Measurements from ENCODE around the gene CLCN6.
"Not testable (repeated sequence)": the region's sequence is repeated elsewhere in the genome, so short reads cannot be mapped to it uniquely, and the experiment has no call there.

The CLCN6 gene

DNA sequence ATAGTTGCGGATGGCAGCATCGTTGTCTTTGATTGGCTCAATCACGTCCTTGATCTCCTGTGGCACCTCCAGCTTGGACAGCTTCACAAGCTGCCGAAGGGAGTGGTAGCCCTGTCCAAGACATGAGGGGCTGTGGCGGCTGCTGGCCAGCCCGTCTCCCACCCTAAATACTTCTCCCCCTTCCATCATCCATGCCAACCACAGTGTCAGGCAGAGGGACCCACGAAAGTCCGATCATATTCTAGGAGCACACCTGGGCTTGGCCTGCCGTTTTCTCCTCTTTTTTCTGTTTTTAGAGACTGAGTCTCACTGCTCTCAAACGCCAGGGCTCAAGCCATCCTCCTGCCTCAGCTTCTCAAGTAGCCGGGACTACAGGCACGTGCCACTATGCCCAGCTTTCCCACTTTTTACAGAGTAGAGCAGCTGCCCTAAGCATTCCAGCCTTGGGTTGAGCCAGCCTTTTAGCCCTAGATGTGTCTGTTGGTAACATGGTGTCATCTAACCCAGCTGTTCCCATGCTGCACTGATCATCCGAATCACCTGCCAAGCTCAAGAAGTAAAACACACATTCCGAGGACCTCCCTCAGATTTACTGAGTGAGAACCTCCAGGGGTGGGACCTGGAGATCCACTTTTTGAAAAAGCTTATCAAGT, 10.6 kb upstream of the CLCN6 start:
- DNase-seq: no peak

DNA sequence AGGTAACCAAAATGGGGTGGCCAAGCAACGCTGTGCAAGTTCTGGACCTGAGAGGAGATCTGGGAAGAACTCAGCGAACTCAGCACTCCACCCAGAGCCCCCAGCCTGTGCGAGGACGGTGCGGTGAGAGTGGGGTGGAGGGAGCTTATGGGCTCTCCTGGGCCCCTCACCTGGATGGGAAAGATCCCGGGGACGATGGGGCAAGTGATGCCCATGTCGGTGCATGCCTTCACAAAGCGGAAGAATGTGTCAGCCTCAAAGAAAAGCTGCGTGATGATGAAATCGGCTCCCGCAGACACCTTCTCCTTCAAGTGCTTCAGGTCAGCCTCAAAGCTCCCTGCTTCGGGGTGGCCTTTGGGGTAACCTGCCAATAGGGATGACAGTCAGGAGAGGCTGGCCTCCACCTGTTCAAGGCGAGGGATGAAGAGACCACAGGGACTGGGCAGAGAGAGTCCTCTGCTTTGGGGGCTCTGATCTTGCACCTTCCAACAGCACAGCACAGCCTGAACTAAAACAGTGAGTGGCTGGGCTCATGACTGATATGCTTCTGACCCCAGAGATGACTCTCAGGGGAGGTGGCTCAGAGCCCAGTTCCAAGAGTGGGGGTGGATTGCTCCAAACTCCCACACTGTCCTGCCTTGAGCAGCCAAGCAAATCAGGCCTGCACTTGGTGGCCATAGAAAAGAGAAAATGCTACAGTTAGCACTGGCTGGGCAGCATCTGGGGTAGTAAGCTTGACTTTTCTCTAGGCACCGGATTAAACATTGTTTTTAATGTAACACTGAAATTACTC, 9.8 kb upstream of the CLCN6 start:
- no peak for DNase-seq

DNA sequence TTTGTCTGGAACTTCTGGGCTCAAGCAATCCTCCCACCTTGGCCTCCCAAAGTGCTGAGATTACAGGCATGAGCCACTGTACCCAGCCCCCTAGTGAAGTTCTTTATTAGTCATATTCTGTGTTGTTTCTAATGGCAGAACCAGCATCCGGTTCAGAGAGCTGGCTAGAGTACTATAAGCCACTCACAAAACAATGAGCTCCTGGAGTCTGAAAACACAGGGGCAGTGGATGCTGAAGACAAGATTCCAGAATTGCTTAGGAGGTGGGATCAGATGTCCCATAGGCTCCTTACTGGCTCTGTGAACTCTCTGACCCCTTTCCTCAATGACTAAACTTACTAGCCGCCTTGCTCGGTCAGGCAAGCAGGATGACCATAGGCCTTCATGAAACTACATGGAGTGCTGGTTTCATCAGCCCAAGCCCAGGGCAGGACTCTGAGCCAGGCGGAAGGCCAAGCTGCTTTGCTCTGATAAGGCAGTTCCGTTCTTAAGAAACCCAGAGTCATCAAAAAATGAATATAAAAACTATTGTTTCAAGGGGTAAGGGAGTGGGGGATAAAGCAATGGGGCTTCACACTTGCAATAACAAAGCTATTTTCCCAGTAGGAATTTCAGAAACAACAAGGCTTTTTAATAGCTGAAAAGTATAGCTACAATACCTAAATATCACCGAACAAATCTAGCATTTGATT, 8.3 kb upstream of the CLCN6 start:
- no peak for DNase-seq

DNA sequence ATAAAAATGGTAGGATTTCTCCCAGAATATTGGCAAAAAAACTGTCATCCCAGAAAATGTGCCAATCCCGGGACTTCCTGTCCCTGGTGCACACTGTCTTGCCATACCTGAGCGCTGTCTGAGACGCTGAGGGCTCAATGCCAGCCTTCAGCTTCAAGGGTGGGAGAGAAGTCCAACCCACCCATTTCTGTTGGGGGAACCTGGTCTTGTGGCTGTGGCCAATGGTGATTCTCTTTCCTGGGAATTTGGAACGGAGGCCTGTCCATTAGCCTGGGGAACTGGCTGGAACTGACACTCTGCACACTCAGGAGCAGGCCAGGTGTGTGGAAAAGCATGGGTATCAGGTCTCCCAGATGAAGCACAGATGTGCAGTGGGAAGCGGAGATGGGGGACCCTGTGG, 6.9 kb upstream of the CLCN6 start:
- DNase-seq: no peak

DNA sequence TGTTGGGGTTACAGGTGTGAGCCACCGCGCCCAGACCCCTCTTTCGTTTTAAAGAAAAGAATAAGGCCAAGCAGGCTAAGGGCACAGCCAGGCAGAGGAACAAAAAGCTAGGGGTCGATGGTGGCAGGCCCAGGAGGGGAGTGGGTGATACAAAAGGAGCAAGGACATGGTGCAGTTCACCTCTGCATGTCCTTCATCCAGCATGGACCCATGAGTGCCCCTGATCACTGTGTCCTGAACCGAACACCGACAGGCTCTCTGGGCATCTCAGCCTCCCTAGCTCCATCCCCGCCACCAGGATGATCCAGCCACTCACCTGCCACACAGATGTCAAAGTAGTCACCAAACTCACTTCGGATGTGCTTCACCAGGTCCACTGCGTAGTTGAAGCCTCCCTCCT, 6.1 kb upstream of the CLCN6 start:
- no peak for DNase-seq

DNA sequence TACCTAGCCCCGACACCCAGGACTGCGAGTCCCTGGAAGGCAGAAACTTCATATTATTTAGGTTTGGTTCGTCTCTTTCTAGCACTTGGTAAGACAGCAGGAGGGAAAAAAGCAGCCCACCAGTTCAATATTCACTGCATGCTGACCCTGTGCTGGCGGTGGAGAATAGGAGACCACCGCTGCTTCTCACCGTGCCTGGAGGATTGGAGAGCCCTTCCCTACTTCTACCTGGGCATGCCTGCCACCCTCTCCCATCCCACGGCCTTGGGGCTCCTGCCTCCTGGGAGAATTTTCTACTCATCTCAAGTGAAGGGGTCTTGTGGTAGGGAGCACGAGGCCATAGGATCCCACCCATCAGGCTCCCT, 5.6 kb upstream of the CLCN6 start:
- DNase-seq: no peak

DNA sequence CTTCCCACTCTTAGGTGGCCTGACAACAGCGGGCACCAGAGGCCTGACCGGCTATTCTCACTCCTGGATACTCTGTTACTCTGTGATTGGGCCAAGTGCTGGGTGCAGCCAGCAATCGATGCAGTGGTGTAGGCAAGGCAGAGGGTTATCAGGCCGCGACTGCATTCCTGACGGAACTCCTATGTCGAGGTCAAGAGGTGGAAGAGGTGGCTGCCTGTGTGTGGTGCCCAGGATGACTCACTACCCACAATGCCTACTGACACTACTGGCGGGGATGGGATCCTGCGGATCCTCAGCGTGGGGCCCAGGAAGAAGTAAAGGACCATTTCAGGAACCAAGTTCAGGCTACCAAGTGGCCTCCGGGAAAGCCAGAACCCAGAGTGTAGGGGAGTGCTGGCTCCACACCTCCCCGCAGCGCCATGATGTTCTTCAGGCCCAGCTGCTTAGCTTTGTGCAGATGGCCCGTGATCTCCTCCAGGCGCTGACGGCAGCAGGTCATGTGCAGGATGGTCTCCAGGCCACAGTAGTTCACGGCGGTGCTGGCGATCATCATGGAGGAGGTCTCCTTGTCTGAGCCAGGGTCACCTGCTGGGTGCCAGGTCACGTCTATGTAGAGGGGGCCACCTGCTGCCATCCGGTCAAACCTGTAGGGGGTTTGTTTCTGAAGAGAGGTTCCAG, 5.1 kb upstream of the CLCN6 start:
- DNase-seq: no peak

DNA sequence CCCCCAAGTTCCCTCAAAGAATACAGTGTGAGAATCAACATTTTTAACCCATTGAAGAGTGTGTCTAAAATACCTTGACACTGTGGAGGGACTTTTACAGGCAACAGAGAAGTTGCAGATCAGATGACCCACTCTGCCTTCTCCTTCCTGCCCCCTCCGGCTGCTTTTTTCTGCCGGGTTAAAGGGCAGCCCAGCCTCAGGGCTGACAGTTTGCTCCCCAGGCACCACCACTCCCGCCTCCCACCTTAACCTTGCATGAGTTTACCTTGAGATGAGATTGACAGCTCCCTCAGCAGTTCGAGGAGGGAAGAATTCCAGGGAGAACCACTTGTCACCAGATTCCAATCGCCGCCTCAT, 3.4 kb upstream of the CLCN6 start:
- no peak for DNase-seq

DNA sequence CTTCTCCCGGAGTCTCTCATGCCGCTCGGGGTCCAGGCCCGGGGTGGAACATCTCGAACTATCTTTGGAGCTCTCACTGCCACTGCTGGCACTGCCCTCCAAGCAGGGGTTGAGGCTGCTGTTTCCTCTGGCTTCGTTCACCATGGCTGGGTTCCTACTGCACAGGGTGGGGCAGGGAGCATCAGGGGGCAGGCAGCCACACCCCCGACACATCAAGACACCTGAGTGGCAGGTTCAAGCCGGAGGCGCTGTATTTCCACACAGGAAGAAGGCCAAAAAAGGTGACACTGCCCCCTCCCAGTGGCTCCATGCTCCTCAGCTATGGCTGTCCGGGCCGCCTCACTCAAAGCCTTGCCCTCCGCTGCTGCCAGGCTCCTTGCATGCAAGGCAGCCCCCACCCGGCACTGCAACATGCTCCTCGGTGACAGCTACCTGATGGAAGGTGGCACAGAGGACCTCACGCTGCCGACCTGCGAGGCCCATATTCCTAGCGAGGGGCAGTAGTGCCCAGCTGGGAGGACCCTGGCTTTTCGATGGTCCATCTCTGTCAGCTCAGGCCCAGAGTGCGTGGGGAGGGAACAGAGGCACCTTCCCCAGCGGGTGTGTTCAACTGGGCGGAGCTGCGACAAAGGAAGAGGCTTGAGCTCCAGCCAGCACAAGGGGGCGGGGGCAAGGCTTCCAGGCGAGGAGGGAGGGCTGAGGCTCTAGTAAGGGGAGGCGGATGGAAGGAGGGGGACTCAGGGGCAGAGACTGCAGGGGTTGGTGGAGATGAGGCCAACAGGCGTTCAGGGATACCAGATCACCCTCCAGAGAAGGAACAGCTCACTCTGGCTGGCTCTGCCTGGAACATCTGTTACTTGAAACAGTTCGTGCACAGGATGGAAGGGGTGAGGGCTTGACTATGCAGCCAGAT, 2.8 kb upstream of the CLCN6 start:
- peak; percentile 69 for DNase-seq

DNA sequence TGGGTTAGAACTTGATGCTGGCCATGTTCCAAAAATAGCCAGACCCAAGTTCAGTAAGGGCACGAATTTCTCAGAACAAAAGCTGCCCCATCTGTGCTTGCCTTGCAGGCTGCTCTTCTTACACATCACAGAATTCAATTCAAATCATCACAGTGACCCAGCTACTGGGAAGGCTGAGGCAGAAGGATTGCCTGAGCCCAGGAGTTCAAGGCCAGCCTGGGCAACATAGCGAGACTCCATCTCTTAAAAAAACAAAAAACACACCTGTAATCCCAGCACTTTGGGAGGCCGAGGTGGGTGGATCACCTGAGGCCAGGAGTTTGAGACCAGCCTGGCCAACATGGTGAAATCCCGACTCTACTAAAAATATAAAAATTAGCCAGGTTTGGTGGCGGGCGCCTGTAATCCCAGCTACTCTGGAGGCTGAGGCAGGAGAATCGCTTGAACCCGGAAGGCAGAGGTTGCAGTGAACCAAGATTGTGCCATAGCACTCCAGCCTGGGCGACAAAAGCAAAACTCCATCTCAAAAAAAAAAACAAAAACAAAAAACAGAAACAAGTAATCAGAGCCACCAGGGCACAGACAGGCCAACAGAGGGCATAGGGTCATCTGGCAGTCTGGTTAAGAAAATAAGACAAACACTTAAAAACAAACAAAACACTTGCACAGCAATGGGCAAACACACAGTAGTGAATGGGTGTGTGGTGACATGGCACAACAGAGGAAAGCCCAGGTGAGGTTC, 1.9 kb upstream of the CLCN6 start:
- not testable (repeated sequence) for DNase-seq

DNA sequence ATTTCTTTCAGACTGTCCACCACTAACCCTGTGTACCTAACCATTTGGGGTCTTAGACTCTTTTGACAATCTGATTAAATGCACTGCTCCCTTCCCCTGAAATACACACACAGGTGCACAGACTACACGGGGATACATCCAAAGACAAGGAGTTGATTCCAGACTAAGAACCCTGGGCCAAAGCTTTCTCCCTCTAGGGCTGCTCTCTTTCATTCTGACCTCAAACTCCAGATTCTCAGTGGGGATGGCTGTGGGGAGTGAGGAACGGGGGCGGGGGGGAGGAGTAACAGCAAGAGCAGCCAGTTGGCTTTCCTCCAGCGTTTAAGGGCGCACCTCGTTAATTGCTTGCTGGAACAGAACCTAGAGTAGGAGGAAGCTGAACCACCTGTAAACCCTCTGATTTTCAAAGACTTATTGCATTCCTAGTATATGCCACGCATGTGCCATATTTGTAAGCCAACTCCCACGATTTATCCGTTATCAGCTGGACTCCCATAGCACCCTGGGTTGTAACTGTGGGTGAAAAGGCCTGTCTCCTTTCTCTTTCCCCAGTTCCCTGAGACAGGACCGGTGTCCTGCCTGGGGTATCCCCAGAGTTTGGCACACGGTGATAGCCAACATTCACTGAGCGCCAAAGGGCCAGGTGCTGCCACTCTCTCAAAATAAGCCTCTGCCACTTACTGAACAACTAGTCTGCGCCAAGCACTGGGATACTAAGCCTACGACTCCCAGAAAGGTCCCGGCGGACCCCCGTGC, 1.1 kb upstream of the CLCN6 start:
- DNase-seq: peak; percentile 29

DNA sequence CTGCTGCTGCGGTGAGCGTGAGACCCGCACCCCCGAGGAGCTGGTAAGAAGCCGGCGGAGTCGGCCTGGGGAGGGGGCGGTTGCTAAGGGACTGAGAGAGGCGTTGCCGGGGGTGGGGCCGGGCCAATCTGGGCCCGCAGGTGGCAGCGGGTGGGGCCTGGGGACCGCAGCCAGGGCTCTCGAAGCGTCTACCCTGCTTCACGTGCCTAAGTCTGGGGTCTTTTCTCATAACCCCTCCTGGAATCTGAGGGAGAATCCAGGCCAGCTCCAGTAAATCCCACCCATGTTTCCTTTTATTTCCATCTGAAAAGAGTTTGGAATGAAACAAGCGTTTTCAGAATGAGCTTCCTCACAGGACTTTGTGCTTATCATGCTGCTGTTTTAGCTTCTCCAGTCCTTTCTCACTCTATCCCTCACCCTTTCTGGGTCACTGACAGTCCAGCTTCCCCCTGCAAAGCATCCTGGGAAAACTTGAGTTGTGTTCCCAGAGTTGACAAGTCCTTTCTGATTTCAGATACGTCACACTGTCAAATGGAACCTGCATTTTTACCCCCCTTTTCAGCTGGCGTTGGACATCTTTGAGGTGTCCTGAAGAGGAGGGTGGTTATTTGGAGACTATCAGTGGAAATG, 431 bp downstream of the CLCN6 start:
- DNase-seq: no peak

DNA sequence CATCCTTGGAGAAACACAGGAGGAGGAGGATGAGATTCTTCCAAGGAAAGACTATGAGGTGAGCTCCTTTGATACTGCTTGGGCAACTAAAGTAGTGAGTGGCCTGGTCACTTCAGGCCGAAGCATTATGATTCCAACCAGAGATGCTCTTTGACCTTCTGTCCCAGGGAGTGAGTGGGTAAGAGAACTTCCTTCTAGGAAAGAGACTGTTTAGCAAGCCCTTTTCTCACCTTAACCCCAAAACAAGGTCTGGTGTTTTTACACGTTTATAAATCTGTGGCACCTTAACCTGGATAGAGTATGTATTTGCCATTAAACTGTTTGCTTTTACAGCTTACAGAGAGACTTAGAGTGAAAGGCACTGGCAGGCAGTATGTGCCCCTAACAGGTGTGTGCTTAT, 1.1 kb downstream of the CLCN6 start:
- DNase-seq: no peak

DNA sequence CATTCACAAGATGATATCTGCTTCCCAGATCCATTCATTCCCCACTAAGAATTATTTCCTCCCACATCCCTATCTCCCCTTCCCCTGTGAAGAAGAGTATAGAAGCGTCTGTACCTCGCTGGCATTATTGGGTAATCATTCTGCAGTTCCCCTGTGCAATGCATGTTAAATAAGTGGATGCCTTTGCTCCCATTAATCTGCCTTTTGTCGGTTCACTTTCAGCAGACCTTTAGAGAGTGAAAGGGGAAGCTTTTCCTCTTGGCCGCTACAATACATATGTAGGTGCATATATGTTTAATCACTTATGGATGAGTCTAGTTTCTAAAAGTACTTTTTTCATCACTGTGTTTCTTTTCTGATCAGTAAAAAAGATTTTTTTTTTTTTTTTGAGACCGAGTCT, 7.0 kb downstream of the CLCN6 start:
- no peak for DNase-seq

DNA sequence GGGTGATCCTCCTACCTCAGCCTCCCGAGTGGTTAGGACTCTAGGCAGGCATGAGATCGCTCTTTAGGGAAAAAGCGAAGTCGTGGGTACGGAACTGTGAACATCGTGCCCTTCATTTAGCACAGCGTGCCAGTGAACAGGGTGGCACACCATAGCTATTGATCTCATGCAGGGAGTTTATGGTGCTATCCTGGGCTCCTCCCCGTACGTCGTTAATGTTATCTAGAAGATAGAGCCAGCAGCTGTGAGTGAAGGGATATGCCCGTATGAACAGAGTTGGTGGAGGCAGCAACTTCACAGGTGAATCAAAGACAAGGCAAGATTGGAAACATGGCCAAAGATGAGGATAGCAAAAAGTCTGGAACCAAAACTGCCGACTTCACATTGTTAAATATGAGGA, 11.2 kb downstream of the CLCN6 start:
- DNase-seq: no peak

DNA sequence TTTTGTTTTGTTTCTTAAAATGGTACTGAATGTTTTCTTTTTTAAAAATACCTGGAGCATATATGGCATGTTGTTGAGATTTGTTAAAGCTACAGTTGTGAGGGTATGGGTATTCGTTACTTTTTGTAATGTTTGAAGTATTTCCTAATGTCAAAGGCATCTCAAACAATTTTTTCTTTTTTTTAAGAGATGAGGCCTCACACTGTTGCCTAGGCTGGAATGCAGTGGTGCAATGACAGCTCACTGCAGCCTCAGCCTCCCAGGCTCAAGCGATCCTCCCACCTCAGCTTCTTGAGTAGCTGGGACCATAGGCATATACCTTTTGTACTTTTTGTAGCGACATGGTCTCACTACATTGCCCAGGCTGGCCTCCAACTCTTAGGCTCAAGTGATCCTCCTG, 16.1 kb downstream of the CLCN6 start:
- DNase-seq: no peak

DNA sequence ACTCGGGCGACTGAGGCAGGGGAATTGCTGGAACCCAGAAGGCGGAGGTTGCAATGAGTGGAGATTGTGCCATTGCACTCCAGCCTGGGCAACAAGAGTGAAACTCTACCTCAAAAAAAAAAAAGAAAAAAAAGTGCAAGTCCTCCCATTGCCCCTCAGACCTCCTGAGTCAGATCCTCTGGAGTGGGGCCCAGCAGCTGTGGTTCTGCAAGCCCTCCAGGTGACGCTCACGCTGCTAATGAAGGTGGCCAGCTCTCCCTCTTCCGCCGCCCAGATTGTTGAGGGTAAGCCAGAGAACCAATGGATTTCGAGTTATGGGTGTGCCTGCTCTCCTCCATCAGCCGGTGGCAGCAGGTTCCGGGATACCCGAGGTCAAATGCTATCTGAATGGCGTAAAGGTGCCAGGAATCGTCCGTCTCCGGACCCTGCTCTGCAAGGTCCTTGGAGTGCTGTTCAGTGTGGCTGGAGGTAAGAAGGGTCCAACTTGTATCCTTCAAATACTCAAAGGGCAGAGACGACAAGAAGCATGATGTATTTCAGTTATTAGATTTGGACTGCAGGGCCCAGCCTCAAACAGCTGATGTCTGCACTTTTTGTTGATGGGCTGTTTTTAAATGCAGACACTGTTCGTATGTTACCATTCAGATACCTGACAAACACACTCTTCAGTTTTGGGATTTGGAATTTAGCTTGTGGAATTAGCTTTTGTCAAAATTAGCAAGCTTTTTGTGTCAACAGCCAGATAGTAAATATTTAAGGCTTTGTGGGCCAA, 17.6 kb downstream of the CLCN6 start:
- DNase-seq: no peak

DNA sequence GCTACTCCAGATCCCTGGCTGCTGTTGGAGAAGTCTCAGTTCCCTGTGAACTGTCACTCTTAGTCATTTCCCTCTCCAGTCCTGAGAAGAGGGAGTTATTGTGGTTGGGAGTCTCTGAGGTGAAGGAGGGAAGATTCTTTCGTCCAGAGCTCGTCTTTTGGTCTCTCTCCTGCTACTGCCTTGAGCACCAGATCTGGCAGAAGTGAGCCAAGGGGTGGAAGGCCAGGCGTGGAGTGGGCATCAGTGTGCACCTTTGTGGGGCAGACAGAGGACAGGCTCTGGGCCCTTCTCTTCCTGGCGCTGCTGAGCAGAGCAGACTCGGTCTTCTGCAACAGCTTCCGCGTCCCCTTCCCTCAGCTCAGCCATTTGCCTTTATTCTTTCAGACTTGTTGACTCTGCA, 19.1 kb downstream of the CLCN6 start:
- DNase-seq: no peak

DNA sequence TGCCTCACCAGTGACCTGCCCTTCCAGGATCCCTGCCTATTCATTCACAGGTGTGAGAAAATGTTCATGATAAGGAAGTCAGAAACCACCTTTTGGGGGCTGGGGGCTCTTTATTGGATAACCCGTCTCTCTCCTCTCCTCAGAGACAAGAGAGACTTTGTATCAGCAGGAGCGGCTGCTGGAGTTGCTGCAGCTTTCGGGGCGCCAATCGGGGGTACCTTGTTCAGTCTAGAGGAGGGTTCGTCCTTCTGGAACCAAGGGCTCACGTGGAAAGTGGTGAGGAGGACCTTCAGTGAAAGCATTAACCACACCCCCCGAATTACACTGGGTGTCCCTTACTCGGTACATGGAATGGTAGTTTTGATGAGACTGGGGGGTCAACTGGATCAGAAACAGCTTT, 21.0 kb downstream of the CLCN6 start:
- no peak for DNase-seq

DNA sequence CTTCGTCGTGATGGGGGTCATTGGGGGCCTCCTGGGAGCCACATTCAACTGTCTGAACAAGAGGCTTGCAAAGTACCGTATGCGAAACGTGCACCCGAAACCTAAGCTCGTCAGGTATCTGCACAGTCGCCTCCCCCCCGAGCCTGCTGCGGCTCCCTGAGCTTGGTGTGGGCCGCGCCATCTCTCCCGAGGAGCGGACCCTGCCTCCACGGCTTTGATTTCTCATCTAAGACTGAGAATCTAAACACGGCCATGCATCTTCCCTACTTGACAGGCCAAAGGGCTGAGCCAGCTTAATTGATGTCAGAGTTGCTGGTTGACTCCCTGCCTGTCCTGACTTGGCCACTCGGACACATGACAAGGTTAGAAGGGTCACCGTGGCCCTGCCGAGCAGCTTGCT, 22.5 kb downstream of the CLCN6 start:
- DNase-seq: no peak

Measured in activated CD4-positive, alpha-beta T cell treated with anti-CD3 and anti-CD28 coated beads, Interleukin-2, amount 50 U/mL, for 1 hour (primary cell).